HG03095 (cell line): Measurements from ENCODE around the gene MCRIP1.

ENCODE experiments used
- ATAC-seq: cut with Tn5 transposase; IDR thresholded peaks from one replicate; pipeline ENCODE4 v1.9.1; 2021; ENCODE audit warnings: moderate library complexity; ENCODE audit not compliant: unreplicated experiment

The MCRIP1 gene, protein sequence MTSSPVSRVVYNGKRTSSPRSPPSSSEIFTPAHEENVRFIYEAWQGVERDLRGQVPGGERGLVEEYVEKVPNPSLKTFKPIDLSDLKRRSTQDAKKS

DNA sequence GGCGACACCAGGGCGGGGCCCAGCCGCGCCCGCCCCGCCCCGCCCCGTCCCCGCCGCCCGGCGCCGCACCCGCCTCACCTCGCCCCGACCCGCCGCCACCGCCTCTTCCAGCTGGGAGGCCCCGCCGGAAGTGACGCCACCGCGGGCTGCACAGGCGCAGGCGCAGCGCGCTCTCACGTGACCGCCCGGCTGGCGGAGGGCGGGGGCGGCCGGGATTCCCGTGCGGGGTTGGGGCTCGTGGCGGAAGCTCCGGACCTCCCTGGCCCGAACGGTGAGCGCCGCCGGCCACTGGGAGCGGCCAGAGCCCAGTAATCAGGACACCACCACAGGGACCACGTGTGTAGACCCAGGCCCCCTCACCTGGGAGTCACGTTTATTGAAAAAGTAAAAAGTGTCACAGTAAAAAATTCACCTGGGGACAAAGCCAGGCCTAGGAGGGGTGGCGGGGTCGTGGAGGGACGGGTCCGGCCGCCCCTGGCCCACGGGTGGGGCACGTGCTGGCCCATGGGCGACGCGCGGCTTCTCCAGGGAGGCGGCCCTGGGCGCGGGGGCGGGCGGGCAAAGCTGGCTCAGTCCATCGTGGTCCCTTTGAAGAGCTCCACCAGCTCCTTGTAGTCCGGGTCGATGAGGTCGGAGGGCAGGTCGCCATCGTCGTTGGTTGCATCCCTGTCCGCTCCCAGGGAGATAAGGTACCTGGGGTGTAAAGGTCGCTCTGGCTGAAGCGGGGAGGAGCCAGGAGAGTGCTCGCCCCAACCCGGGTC is at the start of gene MCRIP1:
Gene MCRIP1 (minus strand): TSS at position 132 of the 761 bp plus-strand sequence. CDS start 8,785 bp downstream, outside the sequence.
- peak; percentile 8 for ATAC-seq

- no peak for ATAC-seq
Measured at GRCh38 chr17:81879121-81879520, 46.0 kb upstream of the MCRIP1 start.

DNA sequence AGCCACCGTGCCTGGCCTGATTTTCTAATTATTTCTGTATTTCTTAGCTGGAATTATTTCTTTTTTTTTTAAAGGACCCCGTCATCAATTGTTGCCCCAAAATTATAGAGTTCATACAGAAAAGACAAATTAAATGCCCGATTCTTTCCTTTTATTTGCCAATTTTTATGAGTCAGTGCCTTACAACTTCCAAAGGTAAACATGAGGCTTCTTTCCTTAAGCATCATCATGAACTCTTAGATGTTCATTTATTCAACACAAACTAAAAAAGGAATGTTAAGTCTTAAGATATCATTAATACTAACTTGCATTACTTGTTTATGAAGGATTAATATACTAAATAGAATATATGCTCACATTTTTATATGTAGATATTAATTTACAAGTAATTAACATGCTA is 45.2 kb upstream of the MCRIP1 start:
- no peak for ATAC-seq

GRCh38 chr17:81877569-81877968 is 44.5 kb upstream of the MCRIP1 start:
- ATAC-seq = no peak

DNA sequence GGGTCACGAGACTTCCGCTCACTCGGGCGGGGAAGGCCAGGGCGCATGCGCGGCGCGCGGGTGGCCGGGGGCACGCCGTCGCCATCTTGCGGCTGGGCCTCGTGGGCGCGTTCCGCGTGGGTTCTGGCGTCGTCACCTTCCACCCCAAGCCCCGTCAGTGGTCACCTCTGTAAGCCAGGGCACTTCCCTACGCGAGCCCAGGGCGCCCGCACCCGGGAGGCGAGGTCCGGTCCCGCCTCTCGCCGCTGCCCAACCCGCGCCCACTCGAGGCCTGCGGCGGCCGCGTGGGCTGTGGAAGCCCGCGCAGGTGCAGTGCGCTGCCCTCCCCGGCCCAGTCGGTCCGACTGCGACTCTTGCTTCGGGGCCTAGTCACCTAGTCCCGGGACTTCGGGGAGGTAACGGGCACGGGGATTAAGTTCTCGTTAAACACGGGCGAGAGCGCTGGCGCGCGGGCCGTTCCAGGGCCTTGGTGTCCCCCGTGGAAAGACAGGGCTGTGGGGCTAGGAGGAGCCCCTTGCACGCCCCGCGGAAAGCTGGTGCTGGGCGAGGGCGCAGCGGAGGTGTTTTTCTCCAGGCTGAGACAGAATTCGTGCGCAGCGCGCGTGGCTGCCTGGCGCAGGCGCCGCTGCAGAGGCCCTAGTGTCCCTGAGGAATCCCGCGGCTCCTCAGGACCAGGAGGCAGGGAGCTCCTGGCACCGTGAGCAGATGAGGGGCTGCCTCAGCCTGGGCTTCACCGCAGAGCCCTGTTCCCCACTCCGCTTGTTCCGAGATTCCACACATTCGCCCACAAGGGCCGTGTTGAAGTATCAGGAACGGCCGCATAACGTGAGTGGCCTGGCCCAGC is 38.5 kb upstream of the MCRIP1 start:
- peak; percentile 3 for ATAC-seq

DNA sequence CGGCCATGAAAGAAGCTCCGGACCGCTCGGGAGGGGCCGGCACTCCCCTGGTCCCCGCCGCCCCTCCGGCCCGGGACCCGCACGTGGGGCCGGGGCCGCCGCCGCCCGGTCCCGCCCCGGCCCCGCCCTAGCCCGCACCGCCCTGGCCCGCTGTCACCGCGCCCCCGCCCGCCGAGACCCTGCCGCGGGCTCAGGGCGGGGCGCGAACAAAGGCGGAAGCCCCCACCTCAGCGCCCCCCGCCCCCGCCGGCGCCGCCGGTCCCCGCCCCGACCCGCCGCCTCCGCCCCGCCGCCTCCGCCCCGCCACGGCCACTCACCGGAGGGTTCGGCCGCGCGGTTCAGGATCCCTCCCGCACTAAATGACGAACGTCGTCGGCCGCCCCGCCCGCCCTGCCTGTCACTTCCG is 37.9 kb upstream of the MCRIP1 start, which contains the start of gene ARHGDIA:
Gene ARHGDIA (minus strand): TSS at position 357 of the 406 bp plus-strand sequence. CDS start 1,407 bp downstream, outside the sequence.
- peak; percentile 35 for ATAC-seq

DNA sequence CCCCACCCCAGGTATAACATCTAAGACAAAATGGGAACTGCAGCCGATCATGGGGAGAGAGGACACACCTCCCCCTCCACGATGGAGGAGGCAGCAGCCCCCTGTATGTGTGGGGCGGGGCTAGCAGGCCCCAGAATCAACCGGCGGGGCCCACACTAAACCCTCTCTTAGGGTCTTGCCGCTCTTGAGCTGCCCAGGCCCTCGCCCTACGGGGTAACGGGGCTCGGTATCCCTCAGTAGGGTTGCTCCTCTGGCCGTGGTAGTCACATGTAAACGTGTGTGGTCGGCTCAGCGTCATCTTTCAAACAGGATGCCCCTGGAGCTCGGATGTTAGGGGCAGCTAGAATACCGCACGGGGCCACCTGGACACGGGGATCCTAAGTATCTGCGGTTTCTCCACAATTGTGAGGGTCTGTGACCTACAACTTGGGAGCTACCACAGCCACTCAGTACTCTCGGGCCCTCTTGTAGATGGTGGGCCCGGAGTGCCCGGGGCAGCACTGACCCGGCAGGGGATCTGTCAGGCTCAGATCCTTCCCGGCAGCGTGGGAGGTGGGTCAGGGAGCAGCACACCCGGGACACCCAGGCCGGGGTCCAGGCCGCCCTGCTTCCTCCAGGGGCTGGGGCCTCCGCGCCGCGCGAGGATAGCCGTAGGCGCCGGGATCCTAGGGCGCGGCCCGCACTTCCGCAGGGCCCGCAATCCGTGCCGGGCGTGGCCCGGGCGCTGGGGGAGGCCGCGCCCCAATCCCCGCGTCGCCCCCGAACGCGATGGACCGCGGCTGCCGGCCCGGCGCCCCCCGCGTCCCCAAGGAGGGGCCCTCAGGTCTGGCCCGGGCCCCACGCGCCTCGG is 37.3 kb upstream of the MCRIP1 start:
- ATAC-seq = peak; percentile 16

- no peak for ATAC-seq
Measured at GRCh38 chr17:81869221-81870130, 36.4 kb upstream of the MCRIP1 start.

DNA sequence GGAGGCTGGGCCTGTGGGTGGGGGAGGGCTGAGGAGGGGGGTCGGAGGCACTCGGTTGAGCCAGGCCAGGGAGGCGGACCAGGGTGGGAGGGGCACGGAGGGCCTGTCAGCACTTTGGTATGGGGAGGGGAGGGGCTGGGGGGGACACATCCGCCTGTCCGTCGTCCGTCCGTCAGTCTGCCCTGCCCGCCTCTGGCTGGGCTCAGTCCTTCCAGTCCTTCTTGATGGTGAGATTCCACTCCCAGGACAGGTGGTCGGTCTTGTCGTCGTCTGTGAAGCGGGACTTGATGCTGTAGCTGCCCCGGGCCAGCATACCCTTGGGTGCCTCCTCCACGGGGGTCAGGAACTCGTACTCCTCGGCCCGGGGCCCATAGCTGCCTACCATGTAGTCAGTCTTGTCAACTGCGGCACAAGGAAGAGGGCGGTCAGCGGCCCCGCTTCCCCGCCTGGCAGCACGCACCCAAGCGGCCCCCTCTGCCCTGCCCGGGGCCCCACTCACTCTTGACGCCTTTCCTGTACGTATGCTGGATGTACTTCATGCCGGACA is 35.7 kb upstream of the MCRIP1 start:
- ATAC-seq = no peak

GRCh38 chr17:81867991-81868673 is 35.0 kb upstream of the MCRIP1 start:
- ATAC-seq = no peak

GRCh38 chr17:81867170-81867990 is 34.3 kb upstream of the MCRIP1 start:
- no peak for ATAC-seq

GRCh38 chr17:81866440-81867169 is 33.5 kb upstream of the MCRIP1 start:
- no peak for ATAC-seq

DNA sequence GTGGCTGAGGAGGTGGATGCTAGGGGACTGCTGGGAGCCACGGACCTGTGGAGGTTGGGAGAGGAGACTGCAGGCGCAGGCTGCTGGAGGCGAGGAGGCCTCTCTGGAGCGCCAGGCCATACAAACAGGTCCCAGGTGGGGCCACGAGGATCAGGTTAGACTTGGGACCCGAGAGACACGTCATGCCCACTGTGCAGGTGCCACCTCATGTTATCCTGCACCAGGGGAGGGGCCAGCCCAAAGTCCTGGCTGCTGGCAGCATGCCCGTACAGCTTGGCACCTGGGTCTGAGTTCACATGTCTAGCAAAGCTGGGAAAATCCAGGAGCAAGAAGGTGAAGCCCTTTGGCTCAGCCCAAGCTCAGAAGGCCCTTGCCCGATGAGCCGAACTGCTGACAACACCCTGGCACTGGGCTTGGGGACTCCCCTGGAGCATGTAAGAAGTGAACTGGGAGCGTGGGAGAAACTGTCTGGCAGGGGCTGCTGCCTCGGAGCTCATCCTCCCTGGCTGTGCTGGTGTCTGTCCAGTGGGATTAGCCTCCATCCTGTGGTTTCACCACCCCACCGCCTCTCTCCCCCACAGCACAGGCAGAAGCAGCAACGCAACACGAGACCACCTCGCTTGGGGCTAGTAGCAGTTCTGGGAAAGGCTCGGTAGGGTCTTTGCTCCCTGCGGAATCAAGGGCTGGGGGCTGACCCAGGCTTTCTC is 32.8 kb upstream of the MCRIP1 start:
- ATAC-seq = no peak

DNA sequence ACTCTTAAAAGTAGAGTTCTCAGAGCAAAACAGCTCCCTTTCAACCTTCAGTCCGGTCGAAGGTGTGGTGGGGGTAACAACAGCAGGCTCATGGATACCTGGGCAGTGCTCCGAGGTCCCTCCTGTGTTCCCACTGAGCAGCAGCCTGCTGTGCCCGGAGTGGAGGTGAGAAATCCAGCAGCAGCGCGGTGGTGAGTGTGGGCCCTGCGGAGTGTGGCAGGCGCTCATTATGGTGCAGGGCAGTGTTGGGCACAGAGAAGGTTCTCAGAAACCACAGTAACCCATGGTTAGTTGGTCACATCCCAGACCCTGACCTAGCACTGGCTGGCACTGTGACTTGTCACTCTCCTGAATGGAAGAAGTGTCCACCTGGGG is 32.3 kb upstream of the MCRIP1 start:
- no peak for ATAC-seq

GRCh38 chr17:81863833-81864768 is 31.0 kb upstream of the MCRIP1 start:
- no peak for ATAC-seq
